Measurements from ENCODE around the gene RYK. TPM values are rescaled to one million over a fixed set of nuclear protein-coding genes. Genes with fewer than 3 reads are reported as not detected.
A peak's percentile ranks its signal among the peaks of the same experiment; 100 is the strongest.

The RYK gene
- total RNA-seq, 1 donor from 2014 or later = 57.1 TPM

DNA sequence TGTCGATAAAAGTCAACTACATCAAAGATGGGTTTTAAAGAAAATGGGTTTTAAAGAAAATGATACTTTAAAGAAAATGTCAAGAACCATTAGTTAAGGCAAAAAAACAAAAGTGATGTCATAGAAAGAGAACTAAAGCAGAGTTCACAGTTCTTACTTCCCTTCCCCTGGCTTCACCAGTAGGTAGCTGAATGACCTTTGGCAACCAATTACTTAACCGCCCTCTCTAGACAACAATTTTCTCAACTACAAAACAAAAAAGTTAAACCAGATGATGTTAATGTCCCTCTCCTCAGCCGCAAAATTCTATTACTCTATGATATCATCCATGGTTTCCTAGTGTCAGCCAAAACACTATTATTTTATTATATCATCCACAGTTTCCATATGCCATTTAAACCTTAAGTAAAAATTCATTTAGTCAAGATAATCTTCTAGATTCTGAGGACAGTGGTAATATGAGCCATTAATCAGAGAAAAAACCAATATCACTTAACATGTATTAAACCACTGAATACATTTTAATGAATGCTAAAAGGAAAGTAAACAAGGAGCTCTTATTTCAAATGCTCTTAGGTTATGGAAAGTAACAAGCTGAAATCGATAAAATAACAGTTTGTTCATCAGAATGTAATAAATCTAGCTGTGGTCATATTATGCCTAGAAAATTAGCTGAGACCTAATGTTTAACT is 13.1 kb downstream of the RYK start:
- H3K9me3 Mint-ChIP-seq (ENCODE audit: unreplicated experiment) = no peaks in the 10 kb centered on the region
- no peaks in the 10 kb centered on the region for H3K27me3 Mint-ChIP-seq (ENCODE audit: low read depth, unreplicated experiment)
- FAIRE-seq = peak; percentile 59
- no peak overlapping the region for H2AFZ ChIP-seq (ENCODE audit: low read depth, low read length)
- no peaks in the 10 kb centered on the region for H3K36me3 ChIP-seq (ENCODE audit: insufficient read depth, low read length)
- H3K9me3 ChIP-seq (ENCODE audit: insufficient read depth, low read depth, low read length) = no peaks in the 10 kb centered on the region
- no peak overlapping the region for H3K9ac ChIP-seq (ENCODE audit: low read length)
- peaks cover 41% of the 10 kb centered on the region for H3K4me1 Mint-ChIP-seq (ENCODE audit: low read depth, unreplicated experiment)
- H4K20me1 ChIP-seq (ENCODE audit: insufficient read depth, low read length) = peaks cover 90% of the 10 kb centered on the region
- no peak overlapping the region for H3K27ac ChIP-seq (ENCODE audit: low read depth, low read length)
- H3K27me3 ChIP-seq (ENCODE audit: insufficient read depth, low read length) = no peaks in the 10 kb centered on the region
- no peak overlapping the region for H3K4me2 ChIP-seq (ENCODE audit: low read length)
- TF ChIP-seq EZH2 (IDR thresholded peaks at IDR 0.05; ENCODE audit: insufficient read depth, low read length) = no peak
- TF ChIP-seq, protein P1, sequence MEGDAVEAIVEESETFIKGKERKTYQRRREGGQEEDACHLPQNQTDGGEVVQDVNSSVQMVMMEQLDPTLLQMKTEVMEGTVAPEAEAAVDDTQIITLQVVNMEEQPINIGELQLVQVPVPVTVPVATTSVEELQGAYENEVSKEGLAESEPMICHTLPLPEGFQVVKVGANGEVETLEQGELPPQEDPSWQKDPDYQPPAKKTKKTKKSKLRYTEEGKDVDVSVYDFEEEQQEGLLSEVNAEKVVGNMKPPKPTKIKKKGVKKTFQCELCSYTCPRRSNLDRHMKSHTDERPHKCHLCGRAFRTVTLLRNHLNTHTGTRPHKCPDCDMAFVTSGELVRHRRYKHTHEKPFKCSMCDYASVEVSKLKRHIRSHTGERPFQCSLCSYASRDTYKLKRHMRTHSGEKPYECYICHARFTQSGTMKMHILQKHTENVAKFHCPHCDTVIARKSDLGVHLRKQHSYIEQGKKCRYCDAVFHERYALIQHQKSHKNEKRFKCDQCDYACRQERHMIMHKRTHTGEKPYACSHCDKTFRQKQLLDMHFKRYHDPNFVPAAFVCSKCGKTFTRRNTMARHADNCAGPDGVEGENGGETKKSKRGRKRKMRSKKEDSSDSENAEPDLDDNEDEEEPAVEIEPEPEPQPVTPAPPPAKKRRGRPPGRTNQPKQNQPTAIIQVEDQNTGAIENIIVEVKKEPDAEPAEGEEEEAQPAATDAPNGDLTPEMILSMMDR (IDR thresholded peaks at IDR 0.05; ENCODE audit: insufficient read depth, low read depth, low read length) = no peak
- peaks cover 100% of the 10 kb centered on the region for H3K79me2 ChIP-seq (ENCODE audit: insufficient read depth, low read length)
- peak overlapping the region; percentile 60 for H3K4me3 Mint-ChIP-seq (ENCODE audit: unreplicated experiment)
- DNase-seq (ENCODE audit: low read depth) = no peak
- H3K4me3 ChIP-seq (ENCODE audit: insufficient read depth, low read depth, low read length) = no peak overlapping the region
- no peak overlapping the region for H3K27ac Mint-ChIP-seq (ENCODE audit: unreplicated experiment)
- H3K4me1 ChIP-seq (ENCODE audit: insufficient read depth, low read length) = peaks cover 11% of the 10 kb centered on the region
- H3K36me3 Mint-ChIP-seq (ENCODE audit: low read depth, unreplicated experiment) = no peaks in the 10 kb centered on the region

DNA sequence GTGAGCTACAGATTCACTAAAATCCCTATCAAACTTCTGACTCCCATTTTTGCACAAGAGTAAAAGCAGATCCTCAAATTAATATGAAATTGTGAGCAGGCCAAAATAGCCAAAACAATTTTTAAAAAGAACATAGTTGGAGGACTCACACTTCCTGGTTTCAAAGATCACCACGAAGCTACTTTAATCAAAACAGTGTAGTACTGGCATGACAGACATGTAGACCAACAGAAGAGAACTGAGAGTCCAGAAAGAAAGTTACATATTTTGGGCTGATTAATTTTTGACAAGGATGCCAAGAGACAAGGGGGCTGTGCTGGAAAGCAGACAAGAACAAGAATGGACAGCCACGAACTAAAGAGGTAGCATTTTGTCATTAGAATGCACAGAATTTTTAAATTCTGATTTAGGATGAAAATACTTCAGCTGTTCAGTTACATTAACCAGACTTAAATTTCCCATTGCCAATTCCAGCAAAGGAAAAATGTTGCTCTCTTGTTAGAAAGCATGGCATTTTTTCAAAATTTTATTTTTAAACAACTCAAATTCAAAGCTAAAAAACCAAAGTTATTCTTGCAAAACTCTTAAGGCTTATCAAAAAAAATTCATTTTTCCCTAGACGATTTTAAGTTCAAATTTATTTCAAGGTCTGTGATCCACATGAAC is 14.0 kb downstream of the RYK start:
- H3K4me1 ChIP-seq (ENCODE audit: insufficient read depth, low read length) = peaks cover 9% of the 10 kb centered on the region
- H3K4me1 Mint-ChIP-seq (ENCODE audit: low read depth, unreplicated experiment) = peaks cover 44% of the 10 kb centered on the region
- peaks cover 90% of the 10 kb centered on the region for H4K20me1 ChIP-seq (ENCODE audit: insufficient read depth, low read length)

More for the DNA sequence above, 14.0 kb downstream of the RYK start:
- no peaks in the 10 kb centered on the region for H3K27me3 ChIP-seq (ENCODE audit: insufficient read depth, low read length)
- no peak overlapping the region for H3K4me3 Mint-ChIP-seq (ENCODE audit: unreplicated experiment)
- no peak overlapping the region for H3K27ac Mint-ChIP-seq (ENCODE audit: unreplicated experiment)
- no peaks in the 10 kb centered on the region for H3K9me3 ChIP-seq (ENCODE audit: insufficient read depth, low read depth, low read length)
- no peaks in the 10 kb centered on the region for H3K27me3 Mint-ChIP-seq (ENCODE audit: low read depth, unreplicated experiment)
- H3K9me3 Mint-ChIP-seq (ENCODE audit: unreplicated experiment) = no peaks in the 10 kb centered on the region
- DNase-seq (ENCODE audit: low read depth) = no peak
- peaks cover 100% of the 10 kb centered on the region for H3K79me2 ChIP-seq (ENCODE audit: insufficient read depth, low read length)
- H2AFZ ChIP-seq (ENCODE audit: low read depth, low read length) = no peak overlapping the region
- H3K9ac ChIP-seq (ENCODE audit: low read length) = no peak overlapping the region
- H3K36me3 ChIP-seq (ENCODE audit: insufficient read depth, low read length) = no peaks in the 10 kb centered on the region
- H3K36me3 Mint-ChIP-seq (ENCODE audit: low read depth, unreplicated experiment) = no peaks in the 10 kb centered on the region
- H3K4me2 ChIP-seq (ENCODE audit: low read length) = no peak overlapping the region
- peak; percentile 67 for FAIRE-seq
- H3K27ac ChIP-seq (ENCODE audit: low read depth, low read length) = no peak overlapping the region
- H3K4me3 ChIP-seq (ENCODE audit: insufficient read depth, low read depth, low read length) = no peak overlapping the region
- TF ChIP-seq, protein P1 (IDR thresholded peaks at IDR 0.05; ENCODE audit: insufficient read depth, low read depth, low read length) = no peak
- no peak for TF ChIP-seq EZH2 (IDR thresholded peaks at IDR 0.05; ENCODE audit: insufficient read depth, low read length)
